CD4-positive, alpha-beta T cell treated with Interleukin-17A for 1 hour (primary cell): Measurements from ENCODE around the gene XG.
A peak's percentile ranks its signal among the peaks of the same experiment; 100 is the strongest.
"Not testable (repeated sequence)": the region's sequence is repeated elsewhere in the genome, so short reads cannot be mapped to it uniquely, and the experiment has no call there.

Experiments
- DNase-seq: peaks from one replicate; pipeline ENCODE4 v3.0.0-alpha.2; 2020

XG gene

GRCh38 chrX:2751874-2752300, at the start of gene XG:
Gene XG (plus strand): TSS chrX:2752040. CDS start chrX:2752275, 235 bp downstream.
- DNase-seq, result not testable (repeated sequence)

GRCh38 chrX:2703991-2704369, 47.9 kb upstream of the XG start:
- DNase-seq, result no peak

GRCh38 chrX:2705046-2705832, 46.6 kb upstream of the XG start:
- no peak for DNase-seq

GRCh38 chrX:2707334-2707760, 44.5 kb upstream of the XG start:
- peak; percentile 56 for DNase-seq

- no peak for DNase-seq
Measured at GRCh38 chrX:2708021-2708420, 43.8 kb upstream of the XG start.

GRCh38 chrX:2708592-2709188, 43.1 kb upstream of the XG start:
- no peak for DNase-seq

GRCh38 chrX:2709556-2709955, 42.3 kb upstream of the XG start:
- DNase-seq, result no peak

- DNase-seq, result peak; percentile 62
Measured at GRCh38 chrX:2710041-2710840, 41.6 kb upstream of the XG start.

GRCh38 chrX:2711441-2711840, 40.4 kb upstream of the XG start:
- DNase-seq, result no peak

GRCh38 chrX:2712428-2712827, 39.4 kb upstream of the XG start:
- DNase-seq, result no peak

- no peak for DNase-seq
Measured at GRCh38 chrX:2712890-2713840, 38.7 kb upstream of the XG start.

GRCh38 chrX:2714551-2714950, 37.3 kb upstream of the XG start:
- DNase-seq, result no peak

GRCh38 chrX:2715066-2715600, 36.7 kb upstream of the XG start:
- no peak for DNase-seq

- no peak for DNase-seq
Measured at GRCh38 chrX:2717312-2717711, 34.5 kb upstream of the XG start.

- no peak for DNase-seq
Measured at GRCh38 chrX:2718821-2719220, 33.0 kb upstream of the XG start.

- DNase-seq, result no peak
Measured at GRCh38 chrX:2719774-2720447, 31.9 kb upstream of the XG start.

- no peak for DNase-seq
Measured at GRCh38 chrX:2723286-2723879, 28.5 kb upstream of the XG start.

- not testable (repeated sequence) for DNase-seq
Measured at GRCh38 chrX:2727264-2727663, 24.6 kb upstream of the XG start.

- DNase-seq, result no peak
Measured at GRCh38 chrX:2732076-2732475, 19.8 kb upstream of the XG start.

GRCh38 chrX:2732649-2733048, 19.2 kb upstream of the XG start:
- DNase-seq, result no peak

- DNase-seq, result no peak
Measured at GRCh38 chrX:2733286-2733685, 18.6 kb upstream of the XG start.
